OCI-LY7 (cell line): ENCODE results near the gene SV2C. TPM values are rescaled to one million over a fixed set of nuclear protein-coding genes. Genes with fewer than 3 reads are reported as not detected.
A peak's percentile ranks its signal among the peaks of the same experiment; 100 is the strongest.

Experiments used
- BruUV-seq: library from RNA; stranded (reverse); fragments of 400-500 nt; replicated peaks from 2 replicates; lab custom pipeline; 2021; lab: Mats Ljungman, UMichigan
- CTCF ChIA-PET: fragments of 300-600 bp; sonication (Branson Sonifier 250); formaldehyde crosslinking; loops from one replicate; lab custom pipeline; 2022; ENCODE audit warnings: antibody characterized with exemption; ENCODE audit not compliant: unreplicated experiment; lab: Charles Lee
- POLR2A ChIA-PET: fragments of 300-600 bp; sonication (Branson Sonifier 250); formaldehyde crosslinking; loops from one replicate; lab custom pipeline; 2022; ENCODE audit warnings: antibody characterized with exemption; lab: Charles Lee
- DNase-seq: peaks from one replicate; pipeline ENCODE4 v3.0.0-alpha.2; 2015; ENCODE audit warnings: low spot score
- H2AFZ ChIP-seq: fragments of 200-600 bp; sonication (generic), shearing (Covaris generic); 2 replicates; pipeline ENCODE4 v1.6.1; 2014; ENCODE audit warnings: mild to moderate bottlenecking, antibody characterized with exemption, low read length, moderate library complexity
- H3K27ac ChIP-seq: fragments of 200-600 bp; sonication (generic); 2 replicates; pipeline ENCODE4 v1.5.1; 2014; ENCODE audit warnings: mixed run types, low read depth, mild to moderate bottlenecking, moderate library complexity, low read length, inconsistent platforms; ENCODE audit not compliant: poor library complexity, severe bottlenecking
- H3K36me3 ChIP-seq: fragments of 200-600 bp; sonication (generic); 2 replicates; pipeline ENCODE4 v1.6.1; 2014; ENCODE audit warnings: mild to moderate bottlenecking, antibody characterized with exemption, low read length, moderate library complexity, mixed read lengths; ENCODE audit not compliant: insufficient read depth
- H3K4me1 ChIP-seq: fragments of 200-600 bp; sonication (generic); 2 replicates; pipeline ENCODE4 v1.5.1; 2014; ENCODE audit warnings: mild to moderate bottlenecking, low read length; ENCODE audit not compliant: insufficient read depth, poor library complexity, severe bottlenecking
- H3K4me2 ChIP-seq: fragments of 200-600 bp; sonication (generic); 2 replicates; pipeline ENCODE4 v1.6.1; 2014; ENCODE audit warnings: mild to moderate bottlenecking, low read length
- H3K4me3 ChIP-seq: fragments of 200-600 bp; sonication (generic); 2 replicates; pipeline ENCODE4 v1.5.1; 2014; ENCODE audit warnings: mild to moderate bottlenecking, low read depth, low read length; ENCODE audit not compliant: poor library complexity, severe bottlenecking
- H3K79me2 ChIP-seq: fragments of 200-600 bp; sonication (generic); 2 replicates; pipeline ENCODE4 v1.6.1; 2016; ENCODE audit warnings: low read depth, mild to moderate bottlenecking, low read length, moderate library complexity, mixed read lengths; ENCODE audit not compliant: insufficient read depth
- H3K9me2 ChIP-seq: fragments of 200-600 bp; sonication (generic); 2 replicates; pipeline ENCODE4 v1.6.1; 2016; ENCODE audit warnings: mild to moderate bottlenecking, low read length, mixed read lengths; ENCODE audit not compliant: insufficient read depth
- H3K9me3 ChIP-seq: fragments of 200-600 bp; sonication (generic); 2 replicates; pipeline ENCODE4 v1.6.1; 2014; ENCODE audit warnings: mild to moderate bottlenecking, mixed run types, low read length, mixed read lengths
- H4K20me1 ChIP-seq: fragments of 200-600 bp; sonication (generic); 2 replicates; pipeline ENCODE4 v1.6.1; 2014; ENCODE audit warnings: mild to moderate bottlenecking, antibody characterized with exemption, low read length, moderate library complexity, mixed read lengths; ENCODE audit not compliant: insufficient read depth
- EZH2phosphoT487 ChIP-seq: fragments of 200-600 bp; sonication (generic); IDR thresholded peaks from 2 replicates; pipeline ENCODE4 v1.6.1; 2018; ENCODE audit warnings: low read depth, borderline replicate concordance, mild to moderate bottlenecking, mixed run types, antibody characterized with exemption, low read length, moderate library complexity, mixed read lengths
- intact Hi-C: fragments of 100-400 bp; cut with micrococcal nuclease; formaldehyde crosslinking; loops from one replicate; pipeline ENCODE4 v1.10.0; 2022; ENCODE audit not compliant: unreplicated experiment
- total RNA-seq, 2 experiments: library from RNA; depleted of rRNA in 1 of 2; stranded (reverse); fragments of >200 nt in 1 of 2; shearing (Covaris generic) in 1 of 2; gene quantifications; 2 replicates each; pipeline ENCODE4 v1.2.3, GENCODE V29; 2014 to 2022
- TF ChIP-seq, protein P1 (sequence below): fragments of 200-600 bp; sonication (generic); conservative IDR thresholded peaks from 2 replicates; pipeline ENCODE4 v1.5.1; 2014; ENCODE audit warnings: mild to moderate bottlenecking, antibody characterized with exemption, low read length, moderate library complexity, mixed read lengths

Gene SV2C
- total RNA-seq, 2 experiments from 2014 or later = not detected

DNA sequence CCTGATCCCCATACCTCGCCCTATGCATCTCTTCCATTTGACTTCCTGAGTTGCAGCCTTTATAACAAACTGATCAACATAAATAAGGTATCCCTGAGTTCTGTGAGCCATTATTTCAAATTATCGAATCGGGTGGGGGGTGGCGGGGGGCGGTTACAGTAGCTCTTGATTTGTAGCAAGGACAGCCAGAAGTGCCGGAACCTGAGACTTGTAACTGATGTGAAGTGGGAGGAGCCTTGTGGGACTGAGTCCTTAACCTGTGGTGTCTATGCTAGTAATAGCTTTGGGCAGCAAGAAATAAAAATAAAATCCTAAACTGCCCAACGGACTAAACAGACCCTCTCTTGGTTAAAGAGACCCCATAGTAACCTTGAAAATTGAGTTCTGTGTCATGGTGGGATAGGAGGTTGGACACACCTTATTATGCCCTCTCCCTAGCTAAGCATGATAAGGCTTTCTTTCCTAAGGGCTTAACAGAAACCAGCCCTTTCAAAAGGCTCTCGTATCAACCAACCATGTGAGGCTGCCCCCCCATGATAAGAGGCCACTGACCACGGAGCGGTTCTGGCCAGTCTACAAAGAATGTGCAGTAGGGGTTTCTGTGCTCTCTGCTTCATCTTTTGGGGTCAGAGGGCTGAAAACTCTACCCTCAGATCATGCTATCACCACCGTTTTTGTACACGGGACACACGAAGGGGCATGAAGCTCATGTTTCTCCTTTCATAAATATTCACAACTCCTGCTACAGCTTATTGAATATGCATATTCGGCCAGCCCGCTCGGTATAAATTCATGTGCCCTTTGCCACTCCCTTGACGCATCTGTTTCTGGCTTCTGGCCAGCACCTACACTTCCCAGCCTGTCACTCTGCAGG lies 280.4 kb downstream of the SV2C start:
- Histone ChIP-seq H3K4me1 (peaks cover 36% of the 10 kb centered on the region), H3K4me3 (no peak overlapping the region), H3K27ac (no peak overlapping the region), H3K9me3 (no peaks in the 10 kb centered on the region), H2AFZ (peak overlapping the region; percentile 69), H3K79me2 (no peaks in the 10 kb centered on the region), H3K9me2 (no peaks in the 10 kb centered on the region), H4K20me1 (no peaks in the 10 kb centered on the region), H3K36me3 (no peaks in the 10 kb centered on the region), H3K4me2 (peak overlapping the region; percentile 17)
- peak; percentile 50 for DNase-seq
- CTCF ChIA-PET = no interaction called here
- intact Hi-C loops = no loop called here
- POLR2A ChIA-PET = interaction anchor here (0.6 to 1.6 kb wide), 8 partner anchors 9 to 39 kb away, joined by 3 to 9 read pairs (median 5); partner anchors contain the start of gene IQGAP2
- BruUV-seq = no TSS peak
- TF ChIP-seq, protein P1, sequence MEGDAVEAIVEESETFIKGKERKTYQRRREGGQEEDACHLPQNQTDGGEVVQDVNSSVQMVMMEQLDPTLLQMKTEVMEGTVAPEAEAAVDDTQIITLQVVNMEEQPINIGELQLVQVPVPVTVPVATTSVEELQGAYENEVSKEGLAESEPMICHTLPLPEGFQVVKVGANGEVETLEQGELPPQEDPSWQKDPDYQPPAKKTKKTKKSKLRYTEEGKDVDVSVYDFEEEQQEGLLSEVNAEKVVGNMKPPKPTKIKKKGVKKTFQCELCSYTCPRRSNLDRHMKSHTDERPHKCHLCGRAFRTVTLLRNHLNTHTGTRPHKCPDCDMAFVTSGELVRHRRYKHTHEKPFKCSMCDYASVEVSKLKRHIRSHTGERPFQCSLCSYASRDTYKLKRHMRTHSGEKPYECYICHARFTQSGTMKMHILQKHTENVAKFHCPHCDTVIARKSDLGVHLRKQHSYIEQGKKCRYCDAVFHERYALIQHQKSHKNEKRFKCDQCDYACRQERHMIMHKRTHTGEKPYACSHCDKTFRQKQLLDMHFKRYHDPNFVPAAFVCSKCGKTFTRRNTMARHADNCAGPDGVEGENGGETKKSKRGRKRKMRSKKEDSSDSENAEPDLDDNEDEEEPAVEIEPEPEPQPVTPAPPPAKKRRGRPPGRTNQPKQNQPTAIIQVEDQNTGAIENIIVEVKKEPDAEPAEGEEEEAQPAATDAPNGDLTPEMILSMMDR = no peak
- TF ChIP-seq EZH2phosphoT487 = no peak

DNA sequence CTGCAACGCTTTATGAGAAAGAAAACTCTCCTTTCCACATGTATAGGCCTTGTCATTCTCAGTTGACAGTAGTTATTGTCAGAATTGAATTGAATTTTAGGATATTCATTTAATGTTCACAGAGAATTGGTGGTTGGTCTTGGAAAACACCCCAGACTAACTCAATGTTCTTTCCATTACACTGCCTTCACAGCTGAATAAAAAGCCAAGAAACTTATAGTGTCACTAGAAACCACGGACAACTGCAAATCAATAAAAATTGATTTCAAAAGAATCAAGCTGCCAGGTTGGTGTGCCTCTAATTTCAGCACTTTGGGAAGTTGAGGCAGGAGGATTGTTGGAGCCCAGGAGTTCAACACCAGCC lies 281.0 kb downstream of the SV2C start:
- Histone ChIP-seq H3K27ac (no peak overlapping the region), H3K4me2 (peak overlapping the region; percentile 17), H3K9me3 (no peaks in the 10 kb centered on the region), H3K4me1 (peaks cover 39% of the 10 kb centered on the region), H4K20me1 (no peaks in the 10 kb centered on the region), H3K4me3 (no peak overlapping the region), H3K9me2 (no peaks in the 10 kb centered on the region), H3K79me2 (no peaks in the 10 kb centered on the region), H2AFZ (peak overlapping the region; percentile 69), H3K36me3 (no peaks in the 10 kb centered on the region)
- intact Hi-C loops = no loop called here
- no TSS peak for BruUV-seq
- TF ChIP-seq EZH2phosphoT487 = no peak
- TF ChIP-seq, protein P1 = no peak
- no peak for DNase-seq
- ChIA-PET CTCF (no interaction called here), POLR2A (interaction anchor here (0.7 to 1.6 kb wide), 5 partner anchors 9 to 39 kb away, joined by 3 to 8 read pairs (median 5); partner anchors contain the start of gene IQGAP2)

- Histone ChIP-seq H3K9me3 (no peaks in the 10 kb centered on the region), H3K9me2 (no peaks in the 10 kb centered on the region), H3K79me2 (no peaks in the 10 kb centered on the region), H3K36me3 (no peaks in the 10 kb centered on the region), H3K27ac (no peak overlapping the region), H4K20me1 (no peaks in the 10 kb centered on the region), H3K4me3 (no peak overlapping the region), H3K4me1 (peaks cover 39% of the 10 kb centered on the region), H2AFZ (peak overlapping the region; percentile 41), H3K4me2 (peak overlapping the region; percentile 24)
- CTCF ChIA-PET = no interaction called here
- TF ChIP-seq, protein P1 = no peak
- TF ChIP-seq EZH2phosphoT487 = no peak
- no TSS peak for BruUV-seq
- no peak for DNase-seq
- POLR2A ChIA-PET = interaction anchor here (0.6 to 2.1 kb wide), 5 partner anchors 15 to 505 kb away, joined by 3 to 4 read pairs (median 4); no protein-coding TSS in a partner anchor
- intact Hi-C loops = no loop called here
Observed at GRCh38 chr5:76365561-76365960, 282.4 kb downstream of the SV2C start.
